ENCODE measurements around the gene JAML. TPM values are rescaled to one million over a fixed set of nuclear protein-coding genes. Genes with fewer than 3 reads are reported as not detected.

JAML gene
- polyA plus RNA-seq, 1 donor (not counting 4 experiments of a cell fraction or from before 2014, with no cell fraction given), result 0.01 TPM

DNA sequence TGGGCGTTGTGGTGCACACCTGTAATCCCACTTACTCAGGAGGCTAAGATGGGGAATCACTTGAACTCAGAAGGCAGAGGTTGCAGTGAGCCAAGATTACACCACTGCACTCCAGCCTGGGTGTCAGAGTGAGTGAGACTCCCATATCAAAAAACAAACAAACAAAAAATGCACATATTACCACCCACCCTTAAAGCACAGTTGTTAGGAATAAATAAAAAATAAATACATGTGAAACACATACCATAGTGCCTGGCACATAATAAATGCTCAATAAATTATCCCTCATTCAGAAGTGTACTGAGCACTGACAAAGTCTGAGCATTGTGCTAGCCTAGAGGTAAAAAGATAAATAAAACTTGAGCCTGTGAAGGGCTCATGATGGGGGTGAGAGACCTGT lies 9.0 kb upstream of the JAML start:
- no peak overlapping the region for H3K9ac ChIP-seq (ENCODE audit: control insufficient read depth, extremely low read depth, insufficient read depth, low read length)
- no peaks in the 10 kb centered on the region for H3K4me1 ChIP-seq (ENCODE audit: control insufficient read depth, extremely low read depth, insufficient read depth, low read length)
- H3K36me3 ChIP-seq (ENCODE audit: control insufficient read depth in 2 of 2, extremely low read depth in 1 of 2, insufficient read depth in 2 of 2, low read length in 2 of 2), result peaks cover 13 to 18% of the 10 kb centered on the region in 2 experiments
- no peaks in the 10 kb centered on the region for H4K20me1 ChIP-seq (ENCODE audit: control insufficient read depth, extremely low read depth, insufficient read depth, low read length)
- dilution Hi-C loops (cut with MboI; ENCODE audit: extremely low pct_ligation_motif_present, low sequenced_read_pairs), result no loop called here
- H3K9me3 ChIP-seq (ENCODE audit: control insufficient read depth, low read depth, low read length), result no peaks in the 10 kb centered on the region
- H3K9me1 ChIP-seq (ENCODE audit: control insufficient read depth, extremely low read depth, insufficient read depth, low read length), result no peaks in the 10 kb centered on the region
- TF ChIP-seq, protein P1, sequence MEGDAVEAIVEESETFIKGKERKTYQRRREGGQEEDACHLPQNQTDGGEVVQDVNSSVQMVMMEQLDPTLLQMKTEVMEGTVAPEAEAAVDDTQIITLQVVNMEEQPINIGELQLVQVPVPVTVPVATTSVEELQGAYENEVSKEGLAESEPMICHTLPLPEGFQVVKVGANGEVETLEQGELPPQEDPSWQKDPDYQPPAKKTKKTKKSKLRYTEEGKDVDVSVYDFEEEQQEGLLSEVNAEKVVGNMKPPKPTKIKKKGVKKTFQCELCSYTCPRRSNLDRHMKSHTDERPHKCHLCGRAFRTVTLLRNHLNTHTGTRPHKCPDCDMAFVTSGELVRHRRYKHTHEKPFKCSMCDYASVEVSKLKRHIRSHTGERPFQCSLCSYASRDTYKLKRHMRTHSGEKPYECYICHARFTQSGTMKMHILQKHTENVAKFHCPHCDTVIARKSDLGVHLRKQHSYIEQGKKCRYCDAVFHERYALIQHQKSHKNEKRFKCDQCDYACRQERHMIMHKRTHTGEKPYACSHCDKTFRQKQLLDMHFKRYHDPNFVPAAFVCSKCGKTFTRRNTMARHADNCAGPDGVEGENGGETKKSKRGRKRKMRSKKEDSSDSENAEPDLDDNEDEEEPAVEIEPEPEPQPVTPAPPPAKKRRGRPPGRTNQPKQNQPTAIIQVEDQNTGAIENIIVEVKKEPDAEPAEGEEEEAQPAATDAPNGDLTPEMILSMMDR (optimal IDR thresholded peaks at IDR 0.05 in 1 of 3, IDR thresholded peaks at IDR 0.05 in 1 of 3, conservative IDR thresholded peaks at IDR 0.05 in 1 of 3; ENCODE audit: extremely low read depth in 1 of 3, insufficient read depth in 2 of 3, low read length in 3 of 3), result no peak
- TF ChIP-seq EZH2 (IDR thresholded peaks at IDR 0.05; ENCODE audit: low read length), result no peak
- no peak for FAIRE-seq
- H2AFZ ChIP-seq (ENCODE audit: control insufficient read depth, low read length), result no peak overlapping the region
- no peak for DNase-seq (ENCODE audit: low read depth, low spot score)
- H3K27ac ChIP-seq (ENCODE audit: control insufficient read depth, insufficient read depth, low read length), result no peak overlapping the region
- H3K4me3 ChIP-seq (ENCODE audit: control insufficient read depth in 2 of 3, extremely low read depth in 1 of 3, insufficient read depth in 2 of 3, low read depth in 1 of 3, low read length in 3 of 3), result no peak overlapping the region
- H3K4me2 ChIP-seq (ENCODE audit: control insufficient read depth, extremely low read depth, insufficient read depth, low read depth, low read length), result no peak overlapping the region
- H3K27me3 ChIP-seq (ENCODE audit: control insufficient read depth, extremely low read depth, insufficient read depth, low read length), result no peaks in the 10 kb centered on the region
- no peaks in the 10 kb centered on the region for H3K79me2 ChIP-seq (ENCODE audit: control insufficient read depth, insufficient read depth, low read length)

DNA sequence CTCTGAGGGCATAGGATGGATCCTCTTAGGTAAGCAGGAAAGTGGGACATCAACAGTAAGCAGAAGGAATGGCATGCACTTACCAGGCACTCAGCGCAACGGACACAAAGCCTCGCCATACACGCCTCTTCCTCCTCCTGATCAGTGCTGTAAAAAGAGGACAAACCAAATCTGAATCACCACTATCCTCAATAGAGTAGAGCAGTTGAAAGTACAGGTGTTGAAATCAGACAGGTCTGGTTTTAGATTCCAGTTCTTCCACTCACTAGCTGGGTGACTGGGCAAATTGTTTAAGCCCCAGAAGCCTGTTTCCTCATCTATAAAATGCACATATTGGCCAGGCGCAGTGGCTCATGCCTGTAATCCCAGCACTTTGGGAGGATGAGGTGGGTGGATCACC lies 8.6 kb upstream of the JAML start:
- no peak overlapping the region for H3K27ac ChIP-seq (ENCODE audit: control insufficient read depth, insufficient read depth, low read length)
- no peak for DNase-seq (ENCODE audit: low read depth, low spot score)

More for the DNA sequence above, 8.6 kb upstream of the JAML start:
- H2AFZ ChIP-seq (ENCODE audit: control insufficient read depth, low read length), result no peak overlapping the region
- H3K79me2 ChIP-seq (ENCODE audit: control insufficient read depth, insufficient read depth, low read length), result no peaks in the 10 kb centered on the region
- FAIRE-seq, result no peak
- TF ChIP-seq, protein P1 (optimal IDR thresholded peaks at IDR 0.05 in 1 of 3, IDR thresholded peaks at IDR 0.05 in 1 of 3, conservative IDR thresholded peaks at IDR 0.05 in 1 of 3; ENCODE audit: extremely low read depth in 1 of 3, insufficient read depth in 2 of 3, low read length in 3 of 3), result no peak
- TF ChIP-seq EZH2 (IDR thresholded peaks at IDR 0.05; ENCODE audit: low read length), result no peak
- H3K9me1 ChIP-seq (ENCODE audit: control insufficient read depth, extremely low read depth, insufficient read depth, low read length), result no peaks in the 10 kb centered on the region
- H3K36me3 ChIP-seq (ENCODE audit: control insufficient read depth in 2 of 2, extremely low read depth in 1 of 2, insufficient read depth in 2 of 2, low read length in 2 of 2), result peaks cover 13 to 18% of the 10 kb centered on the region in 2 experiments
- H3K4me2 ChIP-seq (ENCODE audit: control insufficient read depth, extremely low read depth, insufficient read depth, low read depth, low read length), result no peak overlapping the region
- no peak overlapping the region for H3K9ac ChIP-seq (ENCODE audit: control insufficient read depth, extremely low read depth, insufficient read depth, low read length)
- dilution Hi-C loops (cut with MboI; ENCODE audit: extremely low pct_ligation_motif_present, low sequenced_read_pairs), result no loop called here
- H3K4me3 ChIP-seq (ENCODE audit: control insufficient read depth in 2 of 3, extremely low read depth in 1 of 3, insufficient read depth in 2 of 3, low read depth in 1 of 3, low read length in 3 of 3), result no peak overlapping the region
- no peaks in the 10 kb centered on the region for H3K27me3 ChIP-seq (ENCODE audit: control insufficient read depth, extremely low read depth, insufficient read depth, low read length)
- H4K20me1 ChIP-seq (ENCODE audit: control insufficient read depth, extremely low read depth, insufficient read depth, low read length), result no peaks in the 10 kb centered on the region
- H3K4me1 ChIP-seq (ENCODE audit: control insufficient read depth, extremely low read depth, insufficient read depth, low read length), result no peaks in the 10 kb centered on the region
- no peaks in the 10 kb centered on the region for H3K9me3 ChIP-seq (ENCODE audit: control insufficient read depth, low read depth, low read length)
